GM19238 (cell line): ENCODE measurements around the gene SEMA3D.

Source experiments
- DNase-seq: peaks from one replicate; pipeline ENCODE4 v3.0.0; 2011; ENCODE audit warnings: low spot score; ENCODE audit not compliant: insufficient read length

Gene SEMA3D

DNA sequence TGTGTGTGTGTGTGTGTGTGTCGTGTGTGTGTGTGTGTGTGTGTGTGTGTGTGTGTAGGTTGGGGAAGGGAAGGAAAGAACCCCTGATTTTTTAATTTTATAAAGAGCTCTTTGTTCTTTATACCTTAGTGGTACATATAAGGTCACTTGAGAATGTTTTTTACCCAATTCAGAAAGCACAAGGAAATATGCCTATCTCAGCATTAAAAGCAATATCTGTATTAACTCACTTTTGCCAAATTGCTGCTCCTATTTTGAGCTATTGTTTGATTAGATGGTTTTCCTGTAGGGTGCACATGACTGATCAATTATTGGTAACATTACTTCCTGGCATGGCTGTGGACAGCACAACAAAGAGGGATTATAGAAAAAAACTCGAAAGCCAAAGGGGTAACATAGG is 60.5 kb downstream of the SEMA3D start:
- no peak for DNase-seq

DNA sequence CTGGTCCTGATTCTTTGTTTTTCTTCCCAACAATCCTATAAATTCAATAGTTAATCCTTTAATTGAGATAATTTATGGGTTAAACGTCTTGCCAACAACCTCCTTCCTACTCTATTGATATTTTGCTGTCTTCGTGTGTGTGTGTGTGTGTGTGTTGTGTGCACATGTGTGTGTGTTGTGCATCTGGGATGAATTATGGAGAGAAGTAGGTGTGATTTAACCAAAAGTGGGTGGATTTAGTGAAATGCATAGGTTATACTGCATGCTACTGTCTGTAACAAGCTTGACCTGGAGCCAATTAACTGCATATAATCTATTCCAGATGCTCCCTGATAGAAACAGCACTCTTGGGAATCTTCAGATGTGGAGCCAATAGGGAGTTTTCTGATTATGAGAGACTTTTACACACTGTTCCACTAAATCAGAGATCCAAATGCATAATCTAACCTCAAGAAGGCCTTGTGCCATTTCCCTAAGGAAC is 61.2 kb downstream of the SEMA3D start:
- no peak for DNase-seq

DNA sequence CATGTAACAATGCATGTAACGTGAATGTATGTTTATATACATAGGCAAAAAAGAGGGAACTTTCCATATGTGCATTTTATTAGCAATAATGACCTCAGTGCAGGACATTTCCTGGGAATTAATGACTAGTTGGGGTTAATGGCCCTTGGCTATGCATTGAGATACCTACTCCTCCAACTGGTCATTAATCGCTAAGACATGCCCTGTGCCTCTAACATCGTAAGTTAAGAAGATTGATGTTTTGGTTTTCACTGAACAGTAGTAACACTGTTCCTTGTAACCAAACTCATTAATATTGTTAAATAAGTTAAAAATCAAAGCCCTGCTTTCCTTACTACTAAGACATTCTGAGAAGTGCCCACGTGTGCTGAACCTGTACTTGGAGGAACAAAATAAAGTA is 61.7 kb downstream of the SEMA3D start:
- DNase-seq, result no peak

DNA sequence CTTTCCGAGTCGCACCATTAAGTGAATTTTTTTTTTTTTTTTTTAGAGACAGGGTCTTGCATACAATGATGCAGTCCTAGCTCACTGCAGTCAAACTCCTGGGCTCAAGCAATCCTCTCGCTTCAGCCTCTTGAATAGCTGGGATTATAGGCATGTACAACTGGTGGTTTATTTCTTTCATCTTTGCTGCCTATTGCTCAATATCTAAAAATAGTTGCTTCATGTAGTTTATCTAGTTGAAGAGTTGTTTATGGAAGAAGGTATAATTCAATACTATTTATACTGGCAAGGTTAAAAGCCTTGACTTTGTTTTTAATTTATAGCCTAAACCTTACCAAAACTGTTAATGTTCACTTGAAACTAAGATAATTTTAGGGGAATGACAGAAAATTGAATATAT is 66.9 kb downstream of the SEMA3D start:
- no peak for DNase-seq

DNA sequence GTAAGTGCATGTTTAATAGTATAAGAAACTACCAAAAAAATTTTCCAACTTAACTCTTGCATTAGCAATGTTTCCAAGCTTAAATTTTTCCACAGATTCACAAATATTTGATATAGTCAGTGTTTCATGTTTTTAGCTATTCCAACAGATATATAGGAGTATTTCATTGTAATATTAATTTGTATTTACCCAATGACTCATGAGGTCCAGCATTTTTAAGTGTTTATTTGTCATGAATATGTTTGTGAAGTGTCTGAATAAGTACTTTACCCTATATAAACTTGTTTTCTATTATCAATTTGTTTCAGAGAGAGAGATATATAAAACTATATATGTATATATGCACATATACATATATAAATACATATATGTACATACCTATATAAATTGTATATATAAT is 71.0 kb downstream of the SEMA3D start:
- DNase-seq, result no peak

DNA sequence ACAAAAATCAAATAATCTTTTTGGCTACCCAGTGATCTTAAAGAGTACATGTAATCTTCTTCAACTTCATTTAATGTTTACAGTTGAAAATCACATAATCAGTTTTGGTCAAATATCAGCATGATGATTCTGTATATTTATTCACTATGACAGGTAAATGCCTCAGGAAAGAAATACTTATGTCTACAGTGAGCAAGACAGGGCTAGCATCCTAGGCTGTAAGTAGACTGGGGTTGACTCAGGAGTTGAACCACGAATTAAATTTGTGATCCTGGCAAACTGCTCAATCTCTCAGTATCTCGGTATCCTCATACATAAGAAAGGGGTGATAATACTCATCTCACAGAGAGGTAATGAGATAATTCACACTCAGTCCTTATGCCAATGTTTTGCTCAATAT is 71.8 kb downstream of the SEMA3D start:
- DNase-seq, result no peak

DNA sequence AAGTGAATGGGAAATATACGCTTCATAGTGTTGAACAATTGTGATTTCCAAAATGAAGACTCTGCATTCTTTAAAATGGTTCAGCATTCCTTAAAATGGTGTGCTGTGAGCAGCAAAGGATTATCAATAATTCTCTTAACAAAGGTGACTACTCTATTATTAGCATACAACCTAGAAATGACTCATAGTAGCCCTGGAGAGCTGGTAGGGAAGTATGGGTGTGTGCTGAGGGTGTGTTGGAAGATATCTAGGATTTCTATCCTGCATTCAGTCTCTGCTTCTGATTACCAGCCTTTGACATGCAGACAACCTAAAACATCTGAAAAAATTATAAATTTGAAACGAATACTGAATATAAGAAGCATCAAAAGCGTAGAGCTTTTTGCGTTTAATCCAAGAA is 72.5 kb downstream of the SEMA3D start:
- no peak for DNase-seq

DNA sequence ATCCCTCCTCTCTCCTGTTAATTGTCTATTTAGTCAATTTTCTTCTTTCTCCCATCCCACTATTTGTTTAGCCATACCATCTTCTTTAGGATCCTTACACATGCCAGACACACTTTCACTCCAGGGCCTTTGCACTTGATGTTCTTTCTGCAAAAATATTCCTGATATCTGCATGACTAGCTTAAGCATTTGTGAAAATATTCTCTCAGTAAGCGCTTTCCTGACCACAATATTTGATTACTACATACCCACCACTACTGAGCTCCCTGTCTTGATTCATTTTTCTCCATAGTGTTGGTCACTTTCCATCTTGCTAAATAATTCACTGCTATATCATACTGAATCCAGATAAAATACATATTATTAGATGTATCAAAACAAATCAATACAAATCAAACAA is 75.1 kb downstream of the SEMA3D start:
- no peak for DNase-seq

DNA sequence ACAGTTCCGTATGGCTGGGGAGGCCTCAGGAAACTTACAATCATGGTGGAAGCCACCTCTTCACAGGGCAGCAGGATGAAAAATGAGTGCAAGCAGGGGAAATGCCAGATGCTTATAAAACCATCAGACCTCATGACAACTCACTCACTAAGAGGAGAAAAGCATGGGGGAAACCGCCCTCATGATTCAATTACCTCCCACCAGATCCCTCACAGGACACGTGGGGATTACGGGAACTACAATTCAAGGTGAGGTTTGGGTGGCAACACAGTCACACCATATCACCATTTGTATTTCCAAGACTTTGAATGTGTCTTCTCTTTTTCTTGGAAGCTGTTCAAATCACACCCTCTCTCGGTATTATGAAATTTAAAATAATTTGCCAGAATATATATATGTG is 80.1 kb downstream of the SEMA3D start:
- DNase-seq, result no peak

DNA sequence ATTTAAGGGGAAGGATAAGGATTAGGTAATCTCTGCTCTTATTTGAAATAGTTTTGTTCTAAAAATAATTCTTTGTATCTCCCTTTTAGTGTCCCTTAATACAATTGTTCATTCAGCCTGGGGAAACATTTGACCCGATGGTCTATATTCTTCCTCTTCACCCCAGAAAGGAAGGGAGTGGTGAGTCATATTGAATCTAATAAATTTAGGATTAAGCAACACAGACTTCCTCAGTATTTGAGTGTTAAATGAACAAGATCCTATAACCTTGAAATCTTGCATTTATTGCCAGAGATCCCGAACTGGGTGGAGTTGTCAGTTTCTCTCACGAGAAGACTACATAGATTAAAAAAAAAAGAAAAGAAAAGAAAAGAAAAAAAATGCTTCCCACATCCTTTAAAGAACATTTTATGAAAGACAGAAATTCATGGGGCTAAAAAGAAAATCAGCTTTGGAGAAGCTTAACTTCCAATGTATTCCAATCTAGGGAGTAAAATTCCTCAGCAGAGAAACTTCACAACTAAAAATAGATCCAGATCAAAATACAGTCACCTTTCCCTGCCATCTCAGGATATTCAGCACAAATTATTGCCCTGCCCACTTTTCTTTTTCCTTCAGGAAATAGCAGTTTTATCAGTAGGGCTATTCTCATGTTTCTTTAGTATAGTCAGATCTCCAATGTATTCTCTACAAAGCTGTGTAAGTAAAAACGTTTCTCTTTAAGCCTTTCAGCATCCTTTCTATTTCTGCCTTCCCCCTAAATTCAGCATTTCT is 82.2 kb downstream of the SEMA3D start:
- DNase-seq, result no peak

DNA sequence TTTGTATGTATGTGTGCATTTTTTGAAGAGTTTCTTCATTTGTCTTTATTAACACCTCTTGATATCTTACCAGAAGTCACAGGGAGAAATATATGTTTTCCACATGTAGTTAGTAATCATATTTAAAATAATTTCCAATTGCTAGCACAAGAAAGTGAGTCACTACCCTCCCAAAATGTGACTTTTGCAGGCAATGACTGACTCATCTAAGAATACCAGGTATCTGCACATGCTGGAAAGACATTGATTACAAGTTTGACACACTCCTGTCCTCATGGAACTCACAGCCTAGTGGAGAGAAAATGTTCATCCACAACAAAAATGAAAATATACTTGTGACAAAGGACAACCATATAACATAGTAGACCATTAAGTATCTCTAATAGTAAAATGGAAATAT is 82.9 kb downstream of the SEMA3D start:
- DNase-seq, result no peak

DNA sequence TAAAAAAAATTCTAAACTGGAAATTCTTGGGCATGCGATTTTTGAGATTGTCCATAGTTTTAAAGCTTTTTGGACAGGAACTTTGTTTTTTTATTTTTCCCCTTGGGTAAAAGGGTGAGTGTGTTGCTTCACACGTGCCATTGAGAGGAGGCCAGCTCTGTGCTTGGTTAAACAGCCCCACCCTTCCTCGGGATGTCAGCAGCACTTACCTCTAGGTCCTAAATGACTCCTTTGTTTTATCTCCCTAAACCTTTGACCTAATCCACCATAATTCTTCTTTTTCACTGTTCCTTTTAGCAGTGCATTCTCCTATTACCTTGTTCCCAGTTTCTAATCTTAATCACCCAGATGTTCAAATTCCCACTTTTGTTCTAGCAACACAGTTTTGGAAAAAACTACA is 83.5 kb downstream of the SEMA3D start:
- no peak for DNase-seq

DNA sequence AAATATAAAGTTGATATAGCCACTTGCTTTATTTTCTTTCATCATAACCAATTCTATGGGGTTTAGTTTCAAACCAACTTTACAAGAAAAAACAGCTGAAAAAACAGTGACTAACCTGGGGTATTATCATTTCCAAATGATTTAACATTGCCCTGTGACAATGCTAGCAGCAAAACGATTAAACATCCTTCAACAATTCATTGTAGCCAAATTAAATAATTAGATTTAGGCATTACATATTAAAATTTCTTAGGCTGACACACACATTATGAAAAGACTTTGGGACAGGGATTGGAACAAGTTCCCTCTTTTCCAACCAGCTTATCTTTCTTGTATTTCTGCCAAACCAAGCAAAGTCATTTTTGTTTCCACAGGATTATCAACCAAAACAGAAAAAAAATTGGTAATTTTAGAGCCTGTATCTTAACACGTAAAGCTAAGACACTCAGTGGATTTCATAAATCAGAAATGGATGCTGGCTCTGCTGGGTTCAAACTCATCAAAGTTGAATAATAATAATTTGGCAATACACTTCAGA is 84.0 kb downstream of the SEMA3D start:
- DNase-seq, result no peak

DNA sequence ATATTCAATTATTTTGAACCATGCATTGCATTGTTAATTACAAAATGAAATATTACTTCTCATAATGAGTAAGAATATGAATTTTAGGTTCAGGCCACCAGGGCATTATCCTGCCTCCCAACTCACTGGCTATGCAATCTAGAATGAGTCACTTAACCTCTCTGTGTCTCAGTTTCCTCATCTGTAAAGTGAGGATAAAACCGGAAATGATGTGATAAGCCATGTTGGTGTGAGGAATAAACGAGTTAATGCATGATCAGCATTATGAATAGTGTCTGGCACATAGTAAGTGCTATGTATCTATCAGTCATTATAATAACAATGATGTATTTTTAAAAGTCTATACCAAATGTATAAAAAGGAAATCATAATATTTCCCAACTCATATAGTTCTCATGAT is 85.5 kb downstream of the SEMA3D start:
- DNase-seq, result no peak

DNA sequence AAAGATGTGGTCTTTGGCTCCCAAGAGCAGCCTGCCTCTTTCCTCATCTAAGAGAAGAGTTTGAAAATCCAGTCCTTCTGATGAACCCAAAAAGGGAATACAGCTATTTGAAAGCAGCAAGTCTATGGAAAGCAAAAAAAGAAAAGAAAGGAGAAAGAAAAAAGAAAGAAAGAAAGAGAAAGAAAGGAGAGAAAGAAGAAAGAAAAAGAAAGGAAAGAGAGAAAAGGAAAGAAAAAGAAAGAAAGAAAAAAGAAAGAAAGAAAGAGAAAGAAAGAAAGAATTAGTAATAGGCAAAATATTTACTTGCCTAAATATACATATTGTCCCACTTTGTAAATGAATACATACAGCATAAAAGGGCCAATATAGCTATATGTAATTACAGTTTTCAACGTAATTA is 89.0 kb downstream of the SEMA3D start:
- no peak for DNase-seq

DNA sequence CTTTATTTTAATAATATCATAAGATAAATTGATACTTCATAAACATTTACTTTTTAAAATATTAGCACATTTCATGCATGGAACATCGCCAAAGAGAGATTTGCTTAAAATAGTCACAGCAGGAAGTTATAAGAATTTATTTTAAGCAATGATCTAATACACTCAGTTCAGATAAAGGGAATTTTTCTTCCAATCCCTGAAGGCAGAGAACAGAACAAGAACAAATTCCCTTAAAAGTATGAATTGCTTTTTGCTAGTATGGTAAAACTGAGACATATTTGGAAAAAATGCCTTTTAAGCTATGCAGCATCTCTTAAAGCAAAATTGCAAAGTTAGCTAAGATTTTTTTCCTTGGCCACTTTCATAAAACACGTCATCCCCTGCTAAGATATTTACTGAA is 91.0 kb downstream of the SEMA3D start:
- no peak for DNase-seq

DNA sequence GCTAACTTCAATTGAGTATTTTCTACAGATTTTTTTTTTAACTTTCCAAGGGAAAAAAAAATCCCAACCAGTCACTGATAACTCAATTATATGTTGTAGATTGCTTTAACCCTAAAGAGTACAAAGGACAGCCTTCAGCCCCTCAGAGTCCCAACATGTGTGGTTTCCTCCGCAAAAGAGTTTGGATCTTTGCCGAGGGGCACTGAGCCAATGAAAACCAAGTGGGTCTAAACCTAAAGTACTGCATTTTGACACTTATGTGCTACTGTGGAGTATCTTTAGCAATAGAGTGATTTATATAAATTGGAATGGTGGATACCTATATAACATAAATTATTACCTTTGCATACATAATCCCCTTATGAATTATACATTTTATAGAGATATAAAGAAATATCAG is 91.5 kb downstream of the SEMA3D start:
- no peak for DNase-seq

DNA sequence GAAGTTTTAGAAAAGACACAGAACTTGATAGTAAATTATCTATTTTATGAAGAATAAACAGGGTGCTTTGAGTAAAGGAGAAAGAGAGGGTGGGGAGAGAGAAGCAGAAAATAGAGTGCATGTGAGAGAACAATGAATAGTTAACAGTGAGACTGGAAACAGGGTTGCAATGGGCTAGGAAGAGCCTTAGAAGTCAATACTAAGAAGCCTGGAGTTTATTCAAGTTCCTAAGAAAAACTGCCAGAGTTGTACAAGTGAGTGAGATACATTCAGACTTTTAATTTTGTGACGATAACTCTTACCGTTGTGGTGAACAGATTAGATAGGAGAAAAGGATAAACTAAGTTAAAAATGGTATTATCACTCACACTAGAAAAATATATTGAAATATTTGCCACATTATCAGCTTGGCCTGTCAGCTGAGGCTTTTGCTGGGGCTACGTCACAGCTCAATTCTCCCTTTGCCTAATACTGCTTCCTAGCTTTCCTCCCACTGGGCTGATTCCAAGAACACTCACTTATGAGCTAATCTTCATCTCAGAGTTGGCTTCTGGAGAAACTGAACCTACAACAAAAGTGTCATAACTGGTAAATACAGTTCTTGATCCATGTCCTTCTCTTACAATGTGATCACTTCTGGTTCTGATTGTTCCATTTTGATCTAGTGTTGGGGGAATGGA is 92.7 kb downstream of the SEMA3D start:
- DNase-seq, result no peak

DNA sequence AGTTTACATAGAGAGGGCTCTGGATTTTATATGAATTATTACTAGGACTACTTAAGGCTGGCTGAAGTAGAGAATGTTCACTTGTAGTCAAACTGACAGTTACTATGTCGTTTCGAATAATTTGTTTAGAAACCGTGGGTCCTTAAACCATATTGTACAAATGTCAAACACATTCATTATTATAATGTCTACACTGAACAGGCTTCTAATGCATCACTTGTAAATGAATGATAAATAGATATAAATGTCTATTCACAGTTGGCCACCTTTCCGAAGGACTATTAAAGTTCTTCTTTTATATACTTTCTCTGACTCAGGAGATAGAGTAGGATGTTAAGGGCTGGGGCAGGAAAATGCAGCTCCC is 95.3 kb downstream of the SEMA3D start:
- no peak for DNase-seq

DNA sequence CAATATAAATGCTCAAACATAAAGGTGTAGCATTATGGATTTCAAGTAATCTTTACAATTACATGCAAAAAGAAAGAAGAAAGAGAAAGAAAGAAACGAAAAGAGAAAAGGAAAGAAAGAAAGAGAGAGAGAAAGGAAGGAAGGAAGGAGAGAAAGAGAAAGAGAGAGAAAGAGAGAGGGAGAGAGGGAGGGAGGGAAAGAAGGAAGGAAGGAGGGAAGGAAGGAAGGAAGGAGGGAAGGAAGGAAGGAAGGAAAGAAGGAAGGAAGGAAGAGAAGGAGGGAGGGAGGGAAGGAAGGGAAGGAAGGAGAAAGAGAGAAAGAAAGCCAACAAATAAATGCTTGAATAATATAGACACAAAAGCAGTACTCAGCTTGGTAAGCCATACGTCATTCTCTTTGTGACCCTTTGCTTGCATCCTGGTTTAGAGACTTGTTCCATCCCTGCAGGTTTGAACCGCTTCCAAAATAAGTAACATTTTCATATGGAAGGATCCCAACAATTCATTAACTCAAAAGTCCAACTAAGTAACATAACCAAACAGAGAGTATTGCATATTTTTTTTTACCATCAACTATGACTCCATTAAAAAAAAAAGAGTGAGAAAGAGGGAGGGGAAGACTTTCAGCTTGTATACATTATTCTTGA is 95.8 kb downstream of the SEMA3D start:
- DNase-seq, result no peak

DNA sequence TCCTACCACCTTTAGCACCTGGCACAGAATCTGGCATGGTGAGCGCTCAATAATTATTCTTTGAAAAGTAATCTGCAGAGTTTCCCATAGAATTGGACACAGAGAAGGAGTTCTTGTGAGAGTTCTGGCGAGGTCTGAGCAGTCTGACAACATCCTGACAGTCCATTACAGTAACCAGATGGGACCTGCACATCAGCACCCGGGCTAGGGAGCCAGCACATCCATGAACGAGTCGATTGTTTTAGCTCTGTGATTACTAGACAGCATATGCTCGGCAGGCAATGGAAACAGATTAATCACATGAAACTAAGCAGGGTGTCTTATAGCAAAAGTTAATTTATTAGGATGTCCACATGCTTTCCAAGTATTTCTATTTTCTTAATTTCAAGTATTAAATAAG is 96.7 kb downstream of the SEMA3D start:
- DNase-seq, result no peak

DNA sequence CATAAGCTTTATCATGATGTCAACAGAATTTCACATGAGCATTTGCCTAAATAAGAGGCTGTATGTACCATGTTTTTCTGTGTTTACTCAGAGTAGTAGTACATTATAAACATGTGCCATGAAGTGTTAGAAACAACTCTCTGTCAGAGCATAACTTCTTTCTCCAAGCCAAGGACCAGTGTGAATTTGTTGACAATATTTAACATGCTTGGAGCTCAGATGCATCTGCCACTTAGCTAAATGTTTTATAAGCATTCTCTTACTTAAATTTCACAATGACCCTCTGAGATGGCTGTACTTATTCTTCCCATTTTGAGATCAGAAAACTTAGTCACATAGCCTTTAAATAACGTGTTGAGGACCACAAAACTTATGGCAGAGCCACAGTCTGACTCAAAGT is 105.0 kb downstream of the SEMA3D start:
- DNase-seq, result no peak
